ENCODE measurements around the gene TCEAL6.
"Not testable (repeated sequence)": the region's sequence is repeated elsewhere in the genome, so short reads cannot be mapped to it uniquely, and the experiment has no call there.

The TCEAL6 gene

DNA sequence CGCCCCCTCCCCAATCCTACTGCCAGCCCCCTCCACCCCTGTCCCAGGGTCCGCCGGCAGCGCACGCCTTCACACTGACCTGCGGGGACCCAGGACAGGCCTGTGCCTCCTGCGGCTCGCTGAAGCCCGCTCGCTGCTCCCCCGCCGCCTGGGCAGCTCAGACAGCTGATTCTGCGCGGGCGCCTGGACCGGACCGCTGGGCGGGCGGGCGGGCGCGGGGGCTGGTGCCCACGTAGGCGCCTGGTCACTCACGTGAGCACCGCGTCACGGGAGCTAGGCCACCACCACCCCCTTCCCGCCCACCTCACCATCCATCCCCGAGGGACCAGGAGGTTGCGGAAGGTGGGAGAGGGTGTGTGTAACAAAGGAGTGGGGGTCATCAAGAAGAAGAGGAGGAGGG, at the start of gene TCEAL6:
Gene TCEAL6, minus strand, starts transcription at position 208 of the 400 bp plus-strand sequence.
- not testable (repeated sequence) for H3K27ac ChIP-seq; DNase-seq (ENCODE audit: low read depth, low spot score)

DNA sequence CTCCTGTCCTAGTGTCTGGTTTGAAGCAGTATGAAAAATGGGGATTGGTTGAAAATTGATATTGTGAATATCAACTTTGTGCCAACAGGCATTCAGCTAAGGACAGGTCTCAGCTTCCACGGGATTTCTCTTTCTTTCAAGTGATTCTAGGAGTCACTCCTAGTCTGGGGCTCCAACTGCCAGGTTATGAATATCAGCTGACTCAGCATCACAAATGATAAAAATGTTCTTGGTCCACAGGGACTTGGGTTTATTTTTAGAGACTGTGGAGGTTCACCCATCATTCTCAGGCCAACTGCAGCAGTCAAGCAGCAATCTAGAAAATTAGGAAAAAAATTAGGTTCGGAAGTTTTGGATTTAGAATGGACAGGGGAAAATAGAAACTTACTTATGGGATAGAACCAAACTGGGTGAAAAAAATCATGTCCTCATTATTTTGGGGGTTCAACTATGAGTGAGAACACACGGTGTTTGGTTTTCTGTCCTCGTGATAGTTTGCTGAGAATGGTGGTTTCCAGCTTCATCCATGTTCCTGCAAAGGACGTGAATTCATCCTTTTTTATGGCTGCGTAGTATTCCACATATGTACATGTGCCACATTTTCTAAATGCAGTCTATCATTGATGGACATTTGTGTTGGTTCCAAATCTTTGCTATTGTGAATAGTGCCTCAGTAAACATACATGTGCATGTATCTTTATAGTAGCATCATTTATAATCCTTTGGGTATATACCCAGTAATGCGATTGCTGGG, 43.9 kb upstream of the TCEAL6 start:
- no peak overlapping the region for H3K27ac ChIP-seq
- DNase-seq (ENCODE audit: low read depth, low spot score): no peak

DNA sequence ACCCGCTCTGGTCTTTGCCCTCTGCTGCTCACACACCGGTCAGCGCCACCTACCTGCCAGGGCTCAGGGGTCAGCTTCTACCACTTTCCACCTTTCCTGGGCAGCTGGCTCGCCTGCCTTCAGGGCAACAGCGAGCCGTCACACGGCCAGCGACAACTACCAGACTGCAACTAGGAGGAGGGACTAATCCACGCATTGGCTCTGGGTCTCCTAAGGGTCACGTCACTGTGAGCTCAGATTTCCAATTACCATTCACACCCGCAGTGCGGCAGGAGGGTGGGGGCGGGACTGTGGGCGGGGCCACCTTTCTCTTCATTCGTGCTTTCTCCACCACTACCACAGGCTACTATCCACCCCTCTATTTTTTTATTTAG, 13.5 kb upstream of the TCEAL6 start, which contains the start of gene BEX5:
Gene BEX5, minus strand, starts transcription at position 172 of the 374 bp plus-strand sequence. CDS start 1,712 bp downstream, outside the sequence.
- H3K27ac ChIP-seq: no peak within 1 kb of the TSS
- no peak for DNase-seq (ENCODE audit: low read depth, low spot score)

- H3K27ac ChIP-seq: no peak overlapping the region
- no peak for DNase-seq (ENCODE audit: low read depth, low spot score)
Observed at GRCh38 chrX:102154900-102155805, 12.9 kb upstream of the TCEAL6 start.

- H3K27ac ChIP-seq: no peak overlapping the region
- no peak for DNase-seq (ENCODE audit: low read depth, low spot score)
Observed at GRCh38 chrX:102154218-102154860, 12.1 kb upstream of the TCEAL6 start.

DNA sequence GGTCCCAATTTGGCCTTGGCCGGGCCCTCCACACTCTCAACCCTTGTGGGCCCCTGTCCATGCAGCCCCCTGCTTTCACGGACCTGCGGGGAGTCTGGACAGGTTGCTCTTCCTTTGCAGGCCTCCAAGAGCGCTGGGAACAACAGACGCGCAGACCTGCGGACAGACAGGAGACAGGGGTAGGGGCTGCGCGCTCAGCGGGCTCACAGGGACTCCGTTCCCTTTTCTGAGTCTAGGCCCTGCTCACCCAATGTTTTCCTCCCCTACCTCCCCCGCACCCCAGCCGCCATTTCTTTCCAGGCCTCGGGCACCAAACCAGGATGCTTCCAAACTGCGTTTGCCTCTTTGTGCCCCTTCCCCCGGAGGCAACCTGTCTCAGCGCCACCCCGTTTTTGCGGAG, 650 bp downstream of the TCEAL6 start:
- H3K27ac ChIP-seq; DNase-seq (ENCODE audit: low read depth, low spot score): not testable (repeated sequence)

- not testable (repeated sequence) for DNase-seq (ENCODE audit: low read depth, low spot score); H3K27ac ChIP-seq
Observed at GRCh38 chrX:102140876-102141275, 1.4 kb downstream of the TCEAL6 start.

GRCh38 chrX:102138064-102138463, 4.2 kb downstream of the TCEAL6 start:
- no peak overlapping the region for H3K27ac ChIP-seq
- DNase-seq (ENCODE audit: low read depth, low spot score): no peak

- DNase-seq (ENCODE audit: low read depth, low spot score): no peak
- no peak overlapping the region for H3K27ac ChIP-seq
Observed at GRCh38 chrX:102129473-102129872, 12.8 kb downstream of the TCEAL6 start.

DNA sequence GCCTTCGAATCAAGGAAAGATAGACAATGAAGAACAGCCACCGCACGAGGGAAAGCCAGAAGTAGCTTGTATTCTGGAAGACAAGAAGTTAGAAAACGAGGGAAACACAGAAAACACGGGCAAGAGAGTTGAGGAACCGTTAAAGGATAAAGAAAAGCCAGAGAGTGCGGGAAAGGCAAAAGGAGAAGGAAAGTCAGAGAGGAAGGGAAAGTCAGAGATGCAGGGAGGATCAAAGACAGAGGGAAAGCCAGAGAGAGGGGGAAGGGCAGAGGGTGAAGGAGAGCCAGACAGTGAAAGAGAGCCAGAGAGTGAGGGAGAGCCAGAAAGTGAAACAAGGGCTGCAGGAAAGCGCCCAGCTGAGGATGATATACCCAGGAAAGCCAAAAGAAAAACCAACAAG, 15.4 kb downstream of the TCEAL6 start:
- no peak overlapping the region for H3K27ac ChIP-seq
- DNase-seq (ENCODE audit: low read depth, low spot score): no peak

GRCh38 chrX:102126080-102126818, 16.0 kb downstream of the TCEAL6 start:
- DNase-seq (ENCODE audit: low read depth, low spot score); H3K27ac ChIP-seq: not testable (repeated sequence)

DNA sequence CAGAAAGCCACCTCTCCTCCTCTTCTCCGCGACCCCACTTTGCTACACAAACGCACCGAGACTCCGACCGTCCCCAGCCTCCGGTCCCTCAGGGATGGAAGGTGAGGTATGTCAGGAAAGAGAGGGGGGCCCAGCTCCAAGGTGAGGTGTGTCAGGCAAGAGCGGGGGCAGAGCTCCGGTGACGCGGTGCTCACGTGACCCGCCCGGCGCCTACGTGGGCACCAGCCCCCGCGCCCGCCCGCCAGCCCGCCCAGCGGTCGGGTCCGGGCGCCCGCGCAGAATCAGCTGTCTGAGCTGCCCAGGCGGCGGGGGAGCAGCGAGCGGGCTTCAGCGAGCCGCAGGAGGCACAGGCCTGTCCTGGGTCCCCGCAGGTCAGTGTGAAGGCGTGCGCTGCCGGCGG, 16.8 kb downstream of the TCEAL6 start, which contains the start of gene TCEAL2:
Gene TCEAL2, plus strand, starts transcription at position 244 of the 400 bp plus-strand sequence. CDS start 1,152 bp downstream, outside the sequence.
- not testable (repeated sequence) for DNase-seq (ENCODE audit: low read depth, low spot score); H3K27ac ChIP-seq

- H3K27ac ChIP-seq; DNase-seq (ENCODE audit: low read depth, low spot score): not testable (repeated sequence)
Observed at GRCh38 chrX:102125014-102125413, 17.3 kb downstream of the TCEAL6 start.

DNA sequence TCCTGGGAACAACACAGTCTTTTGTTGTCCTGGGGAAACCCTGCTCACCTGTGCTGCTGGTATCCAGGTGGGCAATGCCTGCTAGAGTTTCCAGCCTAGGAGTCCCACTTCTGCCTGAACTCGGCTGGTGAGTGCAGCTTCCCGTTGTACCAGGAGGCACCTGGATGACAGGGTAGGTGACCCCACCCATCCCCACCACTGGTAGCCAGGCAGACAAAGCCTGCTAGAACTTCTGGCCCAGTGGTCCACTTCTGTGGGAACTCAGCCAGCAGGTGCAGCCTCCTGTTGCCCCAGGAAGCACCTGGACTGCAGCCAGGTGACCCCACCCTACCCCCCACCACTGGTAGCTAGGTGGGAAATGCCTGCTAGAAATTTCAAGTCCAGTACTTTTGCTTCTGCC, 26.5 kb downstream of the TCEAL6 start:
- H3K27ac ChIP-seq: no peak overlapping the region
- DNase-seq (ENCODE audit: low read depth, low spot score): no peak

GRCh38 chrX:102113367-102113766, 28.9 kb downstream of the TCEAL6 start:
- DNase-seq (ENCODE audit: low read depth, low spot score): no peak
- no peak overlapping the region for H3K27ac ChIP-seq
